GM18858 (cell line): ENCODE measurements around the gene SWT1.
A peak's percentile ranks its signal among the peaks of the same experiment; 100 is the strongest.

Experiments used
- ATAC-seq: cut with Tn5 transposase; IDR thresholded peaks from one replicate; pipeline ENCODE4 v1.9.1; 2021; ENCODE audit not compliant: unreplicated experiment

The SWT1 gene

DNA sequence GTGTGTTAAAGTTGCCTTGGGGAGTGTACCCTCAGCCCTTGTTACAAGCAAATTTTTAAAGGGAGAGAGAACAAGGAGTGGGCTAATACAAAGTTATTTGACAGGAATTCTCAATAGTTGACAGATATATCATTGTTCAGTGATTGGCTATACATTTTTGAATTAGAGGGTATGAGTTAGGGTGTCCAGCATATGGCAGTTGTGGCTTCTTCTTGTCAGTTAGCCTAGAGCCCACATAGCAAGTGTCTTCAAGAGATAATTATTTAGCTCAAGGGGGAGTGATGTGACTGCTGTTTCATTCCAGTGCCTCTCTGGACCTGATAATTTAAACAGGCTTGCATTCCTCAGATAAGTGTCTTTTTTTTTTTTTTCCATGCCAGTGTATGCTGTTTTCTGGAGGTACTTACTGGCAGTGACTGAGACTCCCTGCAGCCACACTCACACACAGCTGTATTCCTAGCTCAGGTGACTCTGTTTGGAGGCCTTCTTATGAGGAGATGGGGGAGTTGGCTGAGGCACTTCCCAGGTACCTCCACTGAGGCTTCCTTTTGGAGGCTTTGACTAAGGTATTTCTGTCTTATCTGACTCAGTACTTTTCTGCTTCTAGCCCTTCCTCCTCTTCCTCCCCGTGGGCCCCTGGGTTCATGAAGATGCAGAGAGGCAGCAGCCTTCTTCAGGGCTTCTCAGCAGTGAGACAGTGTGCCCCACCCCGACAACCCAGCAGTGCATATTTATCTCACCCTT lies 127.7 kb downstream of the SWT1 start:
- ATAC-seq = no peak

DNA sequence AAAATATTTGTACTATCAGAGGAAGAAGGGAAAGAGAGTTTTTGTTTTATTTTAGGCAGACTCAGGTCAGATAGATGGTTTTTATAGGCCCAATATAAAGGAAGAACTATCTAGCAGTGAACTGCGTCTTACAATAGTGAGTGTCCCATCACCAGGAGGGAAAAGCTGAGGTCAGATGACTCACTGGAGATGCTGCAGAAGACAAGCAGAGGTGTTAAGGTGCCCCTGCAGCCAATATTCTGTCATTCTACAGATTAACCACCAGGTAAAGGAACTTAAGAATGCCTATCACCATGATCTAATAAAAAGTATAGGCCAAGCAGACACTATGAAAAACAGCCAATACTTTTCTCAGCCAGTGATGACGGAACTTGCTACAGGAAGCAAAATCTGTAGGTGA lies 130.5 kb downstream of the SWT1 start:
- no peak for ATAC-seq

DNA sequence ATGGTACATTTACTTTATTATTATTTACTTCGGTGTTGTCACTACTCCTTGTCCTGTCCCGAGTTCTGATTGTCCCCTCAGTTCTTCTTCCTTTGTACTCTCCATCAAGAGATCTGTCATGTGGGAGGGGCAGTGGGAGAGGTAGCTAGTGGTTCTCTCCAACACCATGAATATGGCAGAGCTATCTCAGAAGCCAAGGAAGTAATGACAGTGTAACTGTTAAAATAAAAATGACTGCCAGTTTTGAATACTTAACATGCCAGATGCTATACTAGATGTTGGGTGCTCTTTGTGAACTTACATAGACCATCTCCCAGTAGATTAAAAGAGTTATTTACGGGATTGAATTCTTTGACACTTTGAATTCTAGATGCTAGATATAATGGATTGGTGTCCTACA lies 131.5 kb downstream of the SWT1 start:
- ATAC-seq = no peak

DNA sequence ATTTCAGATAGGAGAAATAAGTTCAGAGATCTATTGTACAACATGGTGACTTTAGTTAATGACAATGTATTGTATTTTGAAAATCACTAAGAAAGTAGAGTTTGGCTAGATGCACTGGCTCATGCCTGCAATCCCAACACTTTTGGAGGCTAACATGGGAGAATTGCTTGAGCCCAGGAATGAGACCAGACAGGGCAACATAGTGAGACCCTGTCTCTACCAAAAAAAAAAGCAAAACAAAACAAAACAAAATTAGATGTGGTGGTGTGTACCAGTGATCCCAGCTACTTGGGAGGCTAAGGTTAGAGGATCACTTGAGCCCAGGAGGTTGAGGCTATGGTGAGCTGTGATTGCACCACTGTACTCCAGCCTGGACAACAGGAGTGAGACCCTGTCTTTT lies 132.9 kb downstream of the SWT1 start:
- no peak for ATAC-seq

DNA sequence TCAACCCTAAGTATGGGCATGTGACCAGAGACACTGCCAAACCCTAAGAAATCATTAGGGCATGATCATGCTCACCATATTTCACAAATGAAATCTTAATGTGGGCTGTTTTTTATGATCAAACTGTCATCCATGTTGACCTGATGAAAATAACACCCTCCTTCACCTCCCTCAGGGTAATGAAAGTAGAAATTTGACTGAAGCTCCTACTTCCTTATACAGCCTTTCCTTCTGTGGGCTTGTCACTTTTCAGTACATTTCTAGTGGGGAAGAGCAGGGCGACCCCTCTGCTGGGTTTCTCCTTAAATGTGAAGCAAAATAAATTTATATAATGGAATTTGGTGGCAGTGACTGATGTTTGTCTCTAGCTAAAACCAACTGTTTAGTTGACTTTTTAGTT lies 134.2 kb downstream of the SWT1 start:
- no peak for ATAC-seq

DNA sequence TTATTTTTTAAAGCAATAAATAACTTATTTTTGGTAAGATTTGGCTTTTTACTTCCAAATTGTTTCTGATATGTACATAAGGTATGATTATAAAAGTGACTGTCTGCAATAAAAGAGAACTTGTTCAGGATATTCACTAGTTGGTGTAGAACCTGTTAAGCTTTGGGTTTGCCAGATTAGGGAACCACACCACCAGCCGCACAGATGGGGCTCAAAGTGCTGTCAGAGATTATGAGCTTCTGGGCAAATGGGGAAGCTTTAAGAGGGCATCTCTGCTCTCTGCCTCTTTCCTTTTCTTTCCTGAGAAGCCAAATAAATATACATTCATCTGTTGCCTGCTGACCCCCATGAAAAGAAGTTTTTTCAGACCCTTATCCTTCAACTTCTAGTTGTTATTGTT lies 134.7 kb downstream of the SWT1 start:
- ATAC-seq = no peak

DNA sequence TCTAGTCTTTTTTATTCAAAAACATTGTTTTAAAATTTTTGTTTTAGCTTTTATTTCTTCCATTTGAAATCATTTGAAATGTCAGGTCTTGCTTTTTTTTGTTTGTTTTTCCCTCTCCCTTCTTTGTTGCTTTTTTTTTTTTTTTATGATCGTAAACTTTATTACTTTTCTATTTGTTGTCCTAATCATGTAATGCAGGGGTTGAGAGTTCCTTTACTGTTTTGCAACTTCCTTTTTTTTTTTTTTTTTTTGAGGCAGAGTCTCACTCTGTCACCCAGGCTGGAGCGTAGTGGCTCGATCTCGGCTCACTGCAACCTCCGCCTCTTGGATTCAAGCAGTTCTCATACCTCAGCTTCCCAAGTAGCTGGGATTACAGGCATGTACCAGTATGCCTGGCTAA lies 135.3 kb downstream of the SWT1 start:
- ATAC-seq = no peak

DNA sequence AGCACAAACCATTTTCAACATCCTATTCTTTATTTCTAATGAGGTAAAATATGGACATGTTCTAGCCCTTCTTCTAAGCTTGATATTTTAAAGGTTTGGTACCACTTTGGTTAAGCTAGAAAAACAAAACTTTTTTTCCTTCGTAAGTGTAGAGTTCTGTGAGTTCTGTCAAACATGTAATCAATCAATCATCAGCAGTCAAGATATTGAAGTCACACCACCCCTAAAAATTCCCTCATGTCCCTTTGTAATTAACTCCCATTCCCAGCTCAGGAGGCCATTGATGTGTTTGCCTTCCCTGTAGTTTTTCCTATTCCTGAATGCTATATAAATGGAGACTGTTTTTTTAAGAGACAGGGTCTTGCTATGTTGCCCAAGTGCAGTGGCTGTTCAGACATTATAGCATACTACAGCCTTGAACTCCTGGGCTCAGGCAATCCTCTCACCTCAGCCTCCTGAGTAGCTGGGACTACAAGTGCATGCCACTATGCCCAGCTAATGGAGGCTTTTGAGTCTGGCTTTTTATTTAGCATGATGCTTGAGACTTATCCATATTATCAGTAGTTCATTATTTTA lies 137.1 kb downstream of the SWT1 start:
- no peak for ATAC-seq

DNA sequence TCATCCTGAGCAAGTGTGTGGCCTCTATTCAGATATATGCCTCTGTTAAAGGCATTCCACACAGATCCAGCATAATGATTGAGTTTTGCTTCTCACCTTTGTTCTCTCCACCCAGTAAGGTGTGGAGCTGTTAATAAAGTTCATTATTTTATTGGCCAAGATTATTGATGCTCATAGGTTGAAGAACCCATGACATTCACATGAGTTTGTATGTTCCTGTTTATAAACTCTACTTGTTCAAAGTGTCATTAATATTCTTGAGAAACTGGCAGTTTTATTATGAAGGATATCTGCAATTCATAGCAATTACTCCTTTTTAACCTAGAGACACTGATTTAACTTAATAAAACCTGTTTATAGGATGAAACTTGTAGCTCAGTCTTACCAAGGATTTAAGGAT lies 138.1 kb downstream of the SWT1 start:
- no peak for ATAC-seq

DNA sequence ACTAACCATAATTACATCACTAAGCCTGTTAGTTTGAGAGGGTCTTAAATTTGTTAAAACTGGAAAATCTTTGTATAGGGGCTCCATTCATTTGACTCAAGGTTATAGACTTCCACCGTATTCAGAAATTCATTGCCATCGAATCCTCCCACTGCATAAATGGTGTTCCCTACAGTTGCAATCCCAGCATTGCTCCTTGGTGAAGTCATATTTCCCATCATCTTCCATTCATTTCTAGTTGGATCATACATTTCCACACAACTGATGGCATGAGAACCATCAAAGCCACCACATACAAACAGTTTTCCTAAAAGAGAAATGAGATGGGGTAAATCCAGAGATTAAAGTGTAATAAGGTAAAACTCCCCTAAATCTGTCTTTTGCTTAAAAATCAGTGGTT lies 141.0 kb downstream of the SWT1 start:
- ATAC-seq = no peak

DNA sequence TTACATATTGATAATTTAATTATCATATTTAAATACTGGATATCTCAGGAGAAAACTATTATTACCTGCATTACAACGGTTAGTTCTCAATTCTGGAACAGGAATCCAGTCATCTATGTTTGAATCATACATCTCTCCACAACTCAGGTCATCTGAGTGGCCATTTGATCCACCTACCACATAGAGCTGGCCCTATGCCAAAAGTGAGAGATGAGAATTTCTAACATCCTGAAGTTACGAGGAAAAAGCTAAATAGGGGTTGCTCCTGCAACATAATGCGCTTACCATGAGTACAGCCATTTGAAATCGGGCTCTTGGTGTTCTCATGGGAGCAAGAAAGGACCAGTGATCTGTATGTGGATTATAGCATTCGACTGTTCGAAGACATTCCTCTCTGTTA lies 143.2 kb downstream of the SWT1 start:
- ATAC-seq = no peak

DNA sequence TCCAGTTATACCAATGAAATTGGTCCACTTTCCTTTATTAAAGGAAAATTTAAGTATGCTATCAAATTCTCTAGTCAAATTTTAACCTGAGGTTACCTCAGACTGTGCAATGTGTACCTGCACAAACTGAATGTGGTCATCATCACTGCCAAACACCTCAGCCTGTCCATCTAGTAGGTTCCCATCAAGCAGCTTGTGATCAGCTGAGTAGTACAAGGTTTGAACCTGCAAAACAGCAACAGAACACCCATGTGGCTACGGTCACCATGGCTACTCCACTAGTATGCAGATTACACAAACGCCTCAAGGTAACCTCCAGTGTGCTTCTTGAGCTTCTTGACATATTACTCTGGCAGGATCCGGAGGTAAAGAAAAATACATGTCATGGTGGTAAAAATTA lies 148.5 kb downstream of the SWT1 start:
- no peak for ATAC-seq

DNA sequence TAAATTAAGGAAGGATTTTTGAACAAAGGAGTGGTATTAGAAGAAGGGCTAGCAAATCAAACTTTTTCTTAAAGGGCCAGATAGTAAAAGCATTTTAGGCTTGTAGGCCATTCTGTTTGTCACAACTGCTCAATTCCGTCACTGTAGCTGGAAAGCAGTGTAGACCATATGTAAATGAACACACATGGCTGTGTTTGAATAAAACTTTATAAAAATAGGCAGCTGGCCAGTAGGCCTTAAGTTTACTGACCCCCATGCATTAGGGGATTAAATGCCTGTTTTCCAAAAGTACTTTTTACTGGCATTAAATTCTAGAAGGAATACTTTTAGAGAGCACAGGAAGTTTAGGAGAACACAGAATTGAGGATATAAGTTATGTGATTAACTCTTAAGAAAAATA lies 151.2 kb downstream of the SWT1 start:
- no peak for ATAC-seq

DNA sequence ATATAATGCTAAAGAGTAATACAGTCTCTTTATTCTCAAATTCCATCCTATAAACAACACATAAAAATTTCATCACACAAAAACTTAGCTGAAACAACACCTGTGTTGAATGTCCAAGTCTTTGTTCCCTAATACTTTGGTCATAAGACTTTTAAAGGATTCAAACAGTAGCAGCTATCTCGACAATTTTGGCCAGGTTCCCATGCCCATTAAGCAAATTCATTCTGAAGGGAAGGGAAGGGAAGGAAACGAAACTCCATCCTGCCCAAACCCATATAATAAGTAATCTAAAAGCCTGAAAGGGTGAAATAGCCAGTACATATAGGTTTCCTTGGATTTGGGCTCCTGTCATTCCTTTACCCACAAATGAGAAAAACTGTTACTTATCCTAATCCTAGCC lies 152.6 kb downstream of the SWT1 start:
- ATAC-seq = no peak

DNA sequence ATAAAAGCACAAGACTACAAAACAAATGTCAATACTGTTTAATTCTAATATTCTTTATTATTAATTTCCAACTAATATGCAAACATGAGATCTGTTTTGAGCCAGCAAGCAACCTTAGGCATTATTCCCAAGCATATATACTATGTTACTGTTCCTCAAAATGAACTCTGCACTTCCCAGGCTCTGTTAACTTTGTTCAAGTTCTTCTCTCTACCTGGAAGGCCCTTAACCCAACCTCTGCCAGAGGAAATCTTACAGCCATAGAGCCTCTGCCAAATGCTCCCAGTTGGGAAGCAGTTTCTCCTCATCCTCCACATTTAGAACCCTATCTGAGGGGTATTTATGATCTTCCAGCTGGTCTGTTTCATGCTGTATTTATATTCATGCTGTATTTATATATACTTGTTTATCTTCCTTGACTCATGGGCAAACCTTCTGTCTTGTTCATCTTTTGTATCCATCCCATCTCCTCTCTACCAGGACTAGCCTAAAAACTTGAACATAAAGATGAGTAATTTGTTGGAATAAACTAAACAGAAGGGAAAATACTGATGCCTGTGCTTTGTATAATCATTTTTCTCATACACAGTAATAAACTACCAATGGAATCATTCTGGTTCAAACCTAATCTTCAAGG lies 154.7 kb downstream of the SWT1 start:
- no peak for ATAC-seq

DNA sequence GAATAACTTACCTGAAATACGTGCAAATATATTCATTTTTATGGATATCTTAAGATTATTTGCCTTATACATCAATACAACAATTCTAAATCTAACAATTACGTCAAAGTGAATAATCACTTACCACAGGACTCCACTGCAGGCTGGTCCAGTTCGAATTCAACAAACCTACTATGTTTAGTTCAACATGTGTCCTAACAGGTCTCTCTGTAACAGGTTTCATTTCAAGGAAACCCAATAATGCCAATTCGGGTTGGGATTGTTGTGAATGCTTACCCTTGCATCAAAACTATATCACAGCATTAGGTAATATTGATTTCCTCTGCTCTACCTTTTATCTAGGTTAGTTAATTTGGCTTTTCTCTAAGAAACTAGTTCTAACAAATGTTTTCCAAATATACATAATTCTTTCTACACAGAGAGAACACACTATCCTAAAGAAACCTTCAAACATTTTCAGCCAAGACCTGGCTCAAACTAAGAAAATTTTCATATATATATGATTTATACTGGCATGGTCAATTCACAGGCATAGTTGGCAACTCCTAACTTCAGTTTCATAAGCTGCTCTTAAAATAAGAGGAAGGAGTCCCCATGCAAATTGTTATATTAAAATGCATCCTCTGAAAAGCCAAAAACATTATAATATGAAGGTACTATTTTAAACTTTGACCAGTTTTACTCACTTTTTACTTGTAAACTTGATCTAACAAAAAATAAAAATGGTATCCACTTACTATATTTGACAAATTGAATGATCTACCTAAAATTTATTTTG lies 155.6 kb downstream of the SWT1 start:
- ATAC-seq = no peak

DNA sequence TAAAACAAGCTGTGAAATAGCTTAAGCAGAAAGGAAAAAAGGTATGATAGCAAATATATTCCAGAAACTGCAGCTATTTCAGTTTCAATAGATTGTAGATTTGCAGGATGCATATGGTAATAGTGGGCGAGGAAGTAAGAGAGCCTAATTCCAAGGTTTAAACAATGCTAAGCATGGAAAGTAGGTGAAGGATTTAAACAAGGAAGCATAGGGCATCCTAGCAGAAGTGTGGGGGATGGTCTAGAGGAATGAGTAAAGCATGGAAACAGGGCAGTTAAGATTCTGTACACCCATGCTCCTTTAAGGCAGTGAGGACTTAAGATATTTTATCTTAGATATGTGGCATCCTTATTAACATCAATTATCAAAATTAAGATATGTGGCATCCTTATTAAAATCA lies 157.4 kb downstream of the SWT1 start:
- ATAC-seq = no peak

DNA sequence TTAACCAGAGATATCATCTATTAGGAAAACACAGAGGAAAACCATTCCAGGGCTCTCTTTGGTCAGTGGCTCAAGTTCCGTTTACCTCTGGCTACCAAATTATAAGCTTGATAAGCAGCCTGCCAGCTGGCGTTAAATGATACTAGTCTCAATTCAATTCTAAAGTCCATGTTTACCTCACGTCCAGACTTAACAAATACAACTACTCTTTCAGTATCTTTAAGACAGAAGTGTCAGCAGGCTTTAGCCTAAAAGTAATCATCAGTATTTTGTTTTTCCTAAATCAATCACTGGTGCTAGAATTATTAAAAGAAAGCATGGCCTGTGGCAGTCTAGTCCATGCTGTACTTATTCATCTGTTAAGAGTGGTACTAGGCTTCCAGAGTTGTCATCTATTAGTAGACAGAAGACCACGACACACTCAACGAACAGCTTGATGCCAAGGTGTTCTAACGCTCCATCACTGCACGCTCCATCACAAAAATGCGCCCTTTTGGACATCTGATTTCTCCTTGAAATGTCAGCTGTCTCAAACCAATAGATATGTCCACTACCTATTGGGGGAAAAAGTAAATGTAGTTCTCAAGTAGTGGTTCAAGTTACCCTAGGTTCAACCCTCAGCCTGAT lies 158.6 kb downstream of the SWT1 start:
- ATAC-seq = no peak

DNA sequence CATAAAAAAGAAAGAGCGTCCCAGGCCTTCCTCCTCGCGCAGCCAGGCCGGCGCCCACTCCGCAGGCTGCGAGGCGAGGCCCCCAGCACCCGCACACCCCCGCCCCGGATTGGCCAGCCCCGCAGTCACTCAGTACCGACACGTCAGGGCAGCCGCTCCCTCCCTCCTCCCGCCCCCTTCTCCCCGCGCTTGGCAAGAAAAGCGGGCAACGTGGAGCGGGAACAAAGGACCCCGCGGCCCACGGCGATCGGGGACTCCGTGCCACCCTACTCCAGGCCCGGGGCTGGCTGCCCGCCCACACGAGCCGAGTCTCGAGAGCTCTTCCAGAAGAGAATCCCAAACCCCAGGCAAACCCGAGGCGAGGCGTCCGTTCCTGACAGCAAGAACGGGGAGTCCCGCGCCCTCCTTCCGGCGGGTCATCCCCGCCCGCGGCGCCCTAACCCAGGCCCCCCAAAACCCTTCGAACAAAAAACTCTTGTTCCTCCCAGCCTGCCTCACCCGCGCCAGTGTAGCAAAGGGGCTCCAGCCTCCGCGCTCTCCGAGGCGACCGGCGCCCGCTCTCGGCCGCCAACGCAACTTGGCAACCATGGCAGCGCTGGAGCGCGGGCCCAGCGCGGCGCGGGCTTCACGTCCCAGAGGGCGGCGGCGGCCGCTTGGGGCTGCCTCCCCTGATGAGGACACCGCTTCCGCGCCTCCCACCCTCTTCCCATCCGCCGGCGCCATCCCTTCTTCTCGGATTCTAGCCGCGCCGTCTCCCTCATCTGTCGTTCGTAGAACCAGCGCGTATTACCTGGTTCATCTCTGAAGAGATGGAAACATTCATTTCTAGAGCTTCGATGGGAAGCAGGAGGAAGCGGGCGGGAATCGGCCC lies 159.4 kb downstream of the SWT1 start:
- ATAC-seq = peak; percentile 20
